OCI-LY1 (cell line): Measurements from ENCODE around the gene ZFYVE9.

Experiments used
- H2AFZ ChIP-seq: fragments of 200-600 bp; sonication (generic), shearing (Covaris generic); 2 replicates; pipeline ENCODE4 v1.6.0; 2014; ENCODE audit warnings: antibody characterized with exemption, mild to moderate bottlenecking, low read length
- H3F3A ChIP-seq: fragments of 200-600 bp; sonication (generic), shearing (Covaris generic); 2 replicates; pipeline ENCODE4 v1.6.0; 2014; ENCODE audit warnings: mild to moderate bottlenecking, antibody characterized with exemption, low read length, moderate library complexity; ENCODE audit not compliant: insufficient read depth
- H3K27ac ChIP-seq: fragments of 200-600 bp; sonication (generic); 2 replicates; pipeline ENCODE4 v1.5.1; 2014; ENCODE audit warnings: low read length, mixed run types, mild to moderate bottlenecking, low read depth; ENCODE audit not compliant: poor library complexity, severe bottlenecking
- H3K27me3 ChIP-seq: fragments of 200-600 bp; sonication (generic); 2 replicates; pipeline ENCODE4 v1.6.0; 2014; ENCODE audit warnings: antibody characterized with exemption, mild to moderate bottlenecking, low read length, moderate library complexity; ENCODE audit not compliant: insufficient read depth
- H3K36me3 ChIP-seq: fragments of 200-600 bp; sonication (generic); 2 replicates; pipeline ENCODE4 v1.6.1; 2014; ENCODE audit warnings: mild to moderate bottlenecking, antibody characterized with exemption, low read length, moderate library complexity, mixed read lengths; ENCODE audit not compliant: insufficient read depth
- H3K4me1 ChIP-seq: fragments of 200-600 bp; sonication (generic); 2 replicates; pipeline ENCODE4 v1.5.1; 2014; ENCODE audit warnings: mild to moderate bottlenecking, low read length, moderate library complexity; ENCODE audit not compliant: insufficient read depth, severe bottlenecking
- H3K4me2 ChIP-seq: fragments of 200-600 bp; sonication (generic), shearing (Covaris generic); 2 replicates; pipeline ENCODE4 v1.6.1; 2014; ENCODE audit warnings: low read length
- H3K4me3 ChIP-seq: fragments of 200-600 bp; sonication (generic); 2 replicates; pipeline ENCODE4 v1.5.1; 2014; ENCODE audit warnings: low read length, low read depth, mild to moderate bottlenecking, mixed read lengths; ENCODE audit not compliant: poor library complexity, severe bottlenecking
- H3K79me2 ChIP-seq: fragments of 200-600 bp; shearing (Covaris generic); 2 replicates; pipeline ENCODE4 v1.6.1; 2016; ENCODE audit warnings: mixed run types, low read length, mixed read lengths; ENCODE audit not compliant: insufficient read depth
- H3K9ac ChIP-seq: fragments of 200-600 bp; sonication (generic), shearing (Covaris generic); 2 replicates; pipeline ENCODE4 v1.6.1; 2014; ENCODE audit warnings: mild to moderate bottlenecking, low read length, mixed read lengths
- H3K9me2 ChIP-seq: fragments of 200-600 bp; sonication (generic), shearing (Covaris generic); 2 replicates; pipeline ENCODE4 v1.6.1; 2014; ENCODE audit warnings: low read depth, mild to moderate bottlenecking, low read length, mixed read lengths
- H3K9me3 ChIP-seq: fragments of 200-600 bp; shearing (Covaris generic); 2 replicates; pipeline ENCODE4 v1.6.1; 2014; ENCODE audit warnings: low read length, mixed read lengths
- H4K20me1 ChIP-seq: fragments of 200-600 bp; sonication (generic), shearing (Covaris generic); 2 replicates; pipeline ENCODE4 v1.6.0; 2016; ENCODE audit warnings: mild to moderate bottlenecking, low read length; ENCODE audit not compliant: insufficient read depth
- CTCF ChIP-seq: fragments of 200-600 bp; sonication (generic), shearing (Covaris generic); IDR thresholded peaks from 2 replicates; pipeline ENCODE4 v1.5.1; 2017; ENCODE audit warnings: mild to moderate bottlenecking, antibody characterized with exemption, low read length, moderate library complexity, mixed read lengths
- EZH2 ChIP-seq: fragments of 200-600 bp; sonication (generic), shearing (Covaris generic); IDR thresholded peaks from 2 replicates; pipeline ENCODE4 v1.8.0; 2017; ENCODE audit warnings: borderline replicate concordance, mixed run types, mild to moderate bottlenecking, antibody characterized with exemption, low read length, moderate library complexity, mixed read lengths

The ZFYVE9 gene

GRCh38 chr1:52112489-52112888, 29.4 kb upstream of the ZFYVE9 start:
- H3K27me3 ChIP-seq = no peaks in the 10 kb centered on the region
- no peaks in the 10 kb centered on the region for H4K20me1 ChIP-seq
- no peaks in the 10 kb centered on the region for H3K36me3 ChIP-seq
- no peak overlapping the region for H3K4me2 ChIP-seq
- no peaks in the 10 kb centered on the region for H3F3A ChIP-seq
- no peak overlapping the region for H3K9ac ChIP-seq
- H3K4me1 ChIP-seq = no peaks in the 10 kb centered on the region
- H3K27ac ChIP-seq = no peak overlapping the region
- TF ChIP-seq EZH2 (no peak), CTCF (no peak)
- no peaks in the 10 kb centered on the region for H3K9me2 ChIP-seq
- no peaks in the 10 kb centered on the region for H3K9me3 ChIP-seq
- no peak overlapping the region for H2AFZ ChIP-seq
- no peak overlapping the region for H3K4me3 ChIP-seq
- H3K79me2 ChIP-seq = no peaks in the 10 kb centered on the region

- H3K4me3 ChIP-seq = no peak overlapping the region
- H3F3A ChIP-seq = no peaks in the 10 kb centered on the region
- H4K20me1 ChIP-seq = no peaks in the 10 kb centered on the region
- no peak overlapping the region for H3K4me2 ChIP-seq
- no peaks in the 10 kb centered on the region for H3K4me1 ChIP-seq
- no peaks in the 10 kb centered on the region for H3K36me3 ChIP-seq
- no peak overlapping the region for H3K27ac ChIP-seq
- no peaks in the 10 kb centered on the region for H3K9me2 ChIP-seq
- no peak for TF ChIP-seq CTCF
- no peak for TF ChIP-seq EZH2
- no peak overlapping the region for H2AFZ ChIP-seq
- H3K9me3 ChIP-seq = no peaks in the 10 kb centered on the region
- H3K79me2 ChIP-seq = no peaks in the 10 kb centered on the region
- no peak overlapping the region for H3K9ac ChIP-seq
- no peaks in the 10 kb centered on the region for H3K27me3 ChIP-seq
These were observed 22.4 kb upstream of the ZFYVE9 start for GRCh38 chr1:52119301-52120079.

- H3K9me3 ChIP-seq = no peaks in the 10 kb centered on the region
- H3K27me3 ChIP-seq = no peaks in the 10 kb centered on the region
- H3K79me2 ChIP-seq = no peaks in the 10 kb centered on the region
- no peak overlapping the region for H3K4me3 ChIP-seq
- H3K4me1 ChIP-seq = no peaks in the 10 kb centered on the region
- no peaks in the 10 kb centered on the region for H3F3A ChIP-seq
- H3K36me3 ChIP-seq = no peaks in the 10 kb centered on the region
- no peak for TF ChIP-seq CTCF
- no peak for TF ChIP-seq EZH2
- no peak overlapping the region for H3K9ac ChIP-seq
- no peaks in the 10 kb centered on the region for H4K20me1 ChIP-seq
- H3K27ac ChIP-seq = no peak overlapping the region
- no peak overlapping the region for H3K4me2 ChIP-seq
- no peak overlapping the region for H2AFZ ChIP-seq
- H3K9me2 ChIP-seq = no peaks in the 10 kb centered on the region
These were observed 19.5 kb upstream of the ZFYVE9 start for GRCh38 chr1:52122384-52122783.
